Stomach smooth muscle (tissue), 2 donors: ENCODE results near the gene NAPB.
"Not testable (repeated sequence)": the region's sequence is repeated elsewhere in the genome, so short reads cannot be mapped to it uniquely, and the experiment has no call there.

Experiments used
- H3K27ac ChIP-seq: one replicate; pipeline ENCODE4 v1.7.0; 2013; ENCODE audit warnings: mild to moderate bottlenecking, low read length, inconsistent platforms
- H3K27me3 ChIP-seq, 2 donors: one replicate each; pipeline ENCODE4 v1.7.0; 2013; ENCODE audit warnings: low read length in 2 of 2; ENCODE audit not compliant: insufficient read depth in 2 of 2, control insufficient read depth in 1 of 2
- H3K36me3 ChIP-seq, 2 donors: one replicate each; pipeline ENCODE4 v1.7.0; 2013; ENCODE audit warnings: low read length in 2 of 2; ENCODE audit not compliant: control insufficient read depth in 2 of 2, insufficient read depth in 2 of 2
- H3K4me1 ChIP-seq: one replicate; pipeline ENCODE4 v1.7.0; 2013; ENCODE audit warnings: low read length; ENCODE audit not compliant: control insufficient read depth, insufficient read depth
- H3K4me3 ChIP-seq, 2 donors: one replicate each; pipeline ENCODE4 v1.7.0; 2013; ENCODE audit warnings: low read length in 2 of 2
- H3K9ac ChIP-seq, 2 donors: one replicate each; pipeline ENCODE4 v1.7.0; 2013; ENCODE audit warnings: low read length in 2 of 2, mild to moderate bottlenecking in 1 of 2
- H3K9me3 ChIP-seq, 2 donors: one replicate each; pipeline ENCODE4 v1.7.0; 2013; ENCODE audit warnings: low read length in 2 of 2; ENCODE audit not compliant: control insufficient read depth in 2 of 2
- donor health status: healthy.
- donor health status: Pancreatic carcinoma.

The NAPB gene

DNA sequence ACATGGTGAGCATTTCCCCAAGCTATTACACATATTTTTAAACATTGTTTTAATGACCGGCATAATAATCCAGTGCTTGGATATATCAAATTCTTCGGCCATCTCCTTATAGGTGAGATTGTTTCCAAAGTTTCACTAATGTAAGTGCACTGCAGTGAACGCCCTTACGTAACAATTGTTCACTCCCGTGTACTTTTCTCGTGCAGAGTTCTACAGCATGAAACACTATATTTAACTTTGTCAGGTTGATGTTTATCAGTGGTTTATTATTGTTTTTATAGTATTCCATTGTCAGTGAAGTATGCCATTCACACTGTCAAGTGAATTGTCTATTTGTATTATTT, 62.8 kb downstream of the NAPB start:
- H3K36me3 ChIP-seq: peaks cover 9 to 13% of the 10 kb centered on the region in 2 donors
- H3K9ac ChIP-seq: peak overlapping the region; percentile 48 to 59
- H3K9me3 ChIP-seq: no peaks in the 10 kb centered on the region
- H3K4me3 ChIP-seq: peak overlapping the region; percentile 65 to 85
- no peaks in the 10 kb centered on the region for H3K27me3 ChIP-seq
- H3K27ac ChIP-seq: peak overlapping the region; percentile 95
- H3K4me1 ChIP-seq: peaks cover 15% of the 10 kb centered on the region

DNA sequence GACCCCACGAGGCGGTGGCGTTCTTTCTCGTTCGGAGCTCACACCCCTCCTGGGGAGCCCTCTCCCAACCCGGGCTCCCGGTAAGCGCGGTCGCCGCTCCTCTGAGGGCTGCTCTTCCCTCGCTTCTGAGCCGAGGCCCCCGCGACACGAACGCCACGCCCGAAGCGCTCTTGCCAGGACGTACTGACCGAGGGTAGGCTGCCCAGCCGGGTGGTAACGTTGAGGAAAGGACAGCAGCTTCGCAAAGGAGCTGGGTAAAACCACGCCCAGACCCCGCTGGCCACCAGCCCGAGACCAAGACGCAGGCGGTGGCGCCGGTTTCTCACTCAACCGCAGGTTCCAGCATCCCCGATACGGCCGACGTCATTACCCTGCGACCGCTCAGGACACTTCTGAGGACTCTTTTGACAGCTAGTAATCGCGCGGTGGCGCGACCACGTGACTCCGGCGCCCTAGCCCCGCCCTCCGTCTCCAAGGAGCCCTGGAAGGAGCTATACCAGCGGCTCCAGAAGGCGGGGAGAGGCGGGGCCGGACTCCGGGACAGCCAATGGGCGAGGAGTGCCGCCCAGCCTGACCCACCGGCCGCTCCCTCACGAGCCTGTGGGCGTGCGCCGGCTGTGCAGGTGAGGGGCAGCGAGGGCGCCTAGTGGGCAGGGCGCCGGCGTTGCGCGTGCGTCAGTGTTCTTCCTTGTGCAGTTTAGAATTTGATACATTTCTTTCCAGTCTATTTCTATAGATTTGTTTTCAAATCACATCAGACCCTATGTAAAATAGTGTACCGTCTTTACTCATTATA, 63.3 kb downstream of the NAPB start:
- peaks cover 9 to 13% of the 10 kb centered on the region in 2 donors for H3K36me3 ChIP-seq
- H3K9ac ChIP-seq: peak overlapping the region; percentile 60 to 96
- peaks cover 9% of the 10 kb centered on the region for H3K4me1 ChIP-seq
- no peaks in the 10 kb centered on the region for H3K27me3 ChIP-seq
- H3K4me3 ChIP-seq: peak overlapping the region; percentile 65 to 85
- no peaks in the 10 kb centered on the region for H3K9me3 ChIP-seq
- H3K27ac ChIP-seq: peak overlapping the region; percentile 95

- H3K9ac ChIP-seq: no peak overlapping the region
- H3K27ac ChIP-seq: no peak overlapping the region
- H3K4me3 ChIP-seq: no peak overlapping the region
- H3K27me3 ChIP-seq: no peaks in the 10 kb centered on the region
- H3K36me3 ChIP-seq: peaks cover 9 to 13% of the 10 kb centered on the region in 2 donors
- H3K4me1 ChIP-seq: peaks cover 16% of the 10 kb centered on the region
- no peaks in the 10 kb centered on the region for H3K9me3 ChIP-seq
These were observed 65.1 kb downstream of the NAPB start for GRCh38 chr20:23356203-23356602.

GRCh38 chr20:23350904-23351838, 70.1 kb downstream of the NAPB start:
- Histone ChIP-seq H3K4me3 (peak overlapping the region; percentile 63 to 89), H3K9ac (peak overlapping the region; percentile 79 to 89), H3K27ac (peak overlapping the region; percentile 99), H3K36me3 (peaks cover 9 to 13% of the 10 kb centered on the region in 2 donors), H3K27me3 (no peaks in the 10 kb centered on the region), H3K9me3 (no peaks in the 10 kb centered on the region), H3K4me1 (peaks cover 22% of the 10 kb centered on the region)

- H3K4me1 ChIP-seq: peaks cover 22% of the 10 kb centered on the region
- peaks cover 8 to 13% of the 10 kb centered on the region in 2 donors for H3K36me3 ChIP-seq
- H3K27me3 ChIP-seq: no peaks in the 10 kb centered on the region
- H3K9ac ChIP-seq: peak within 1 kb of the TSS; percentile 92 to 99
- peak within 1 kb of the TSS; percentile 99 for H3K27ac ChIP-seq
- H3K4me3 ChIP-seq: peak within 1 kb of the TSS; percentile 69 to 89
- no peaks in the 10 kb centered on the region for H3K9me3 ChIP-seq
These were observed 70.9 kb downstream of the NAPB start, which contains the start of gene NXT1 for GRCh38 chr20:23350196-23350903. NXT1 (plus strand) TSS chr20:23350791; CDS start chr20:23354042, 3,251 bp downstream.

GRCh38 chr20:23349338-23350195, 71.7 kb downstream of the NAPB start:
- H3K27me3 ChIP-seq: no peaks in the 10 kb centered on the region
- peaks cover 22% of the 10 kb centered on the region for H3K4me1 ChIP-seq
- peak overlapping the region; percentile 99 for H3K27ac ChIP-seq
- H3K36me3 ChIP-seq: peaks cover 5 to 7% of the 10 kb centered on the region in 2 donors
- H3K4me3 ChIP-seq: peak overlapping the region; percentile 69 to 89
- H3K9me3 ChIP-seq: no peaks in the 10 kb centered on the region
- peak overlapping the region; percentile 92 to 99 for H3K9ac ChIP-seq

DNA sequence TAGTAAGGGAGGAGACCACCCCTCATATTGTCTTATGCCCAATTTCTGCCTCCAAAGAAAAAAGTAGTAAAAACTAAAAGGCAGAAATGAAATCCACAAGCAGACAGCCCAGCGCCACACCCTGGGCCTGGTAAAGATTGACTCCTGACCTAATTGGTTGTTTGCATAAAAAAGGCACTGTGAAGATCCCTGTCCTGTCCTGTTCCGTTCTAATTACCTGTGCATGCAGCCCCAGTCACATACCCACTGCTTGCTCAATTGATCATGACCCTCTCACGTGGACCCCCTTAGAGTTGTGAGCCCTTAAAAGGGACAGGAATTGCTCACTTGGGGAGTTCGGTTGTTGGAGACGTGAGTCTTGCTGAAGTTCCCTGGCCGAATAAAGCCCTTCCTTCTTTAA, 72.8 kb downstream of the NAPB start:
- not testable (repeated sequence) for H3K9ac ChIP-seq, H3K4me3 ChIP-seq, H3K36me3 ChIP-seq, H3K9me3 ChIP-seq, H3K27me3 ChIP-seq
- H3K4me1 ChIP-seq: peaks cover 22% of the 10 kb centered on the region
- peak overlapping the region; percentile 99 for H3K27ac ChIP-seq

- H3K36me3 ChIP-seq: no peaks in the 10 kb centered on the region
- H3K4me3 ChIP-seq: no peak overlapping the region
- no peaks in the 10 kb centered on the region for H3K27me3 ChIP-seq
- H3K9me3 ChIP-seq: no peaks in the 10 kb centered on the region
- H3K9ac ChIP-seq: no peak overlapping the region
- peaks cover 20% of the 10 kb centered on the region for H3K4me1 ChIP-seq
- no peak overlapping the region for H3K27ac ChIP-seq
These were observed 73.5 kb downstream of the NAPB start for GRCh38 chr20:23347791-23348190.

DNA sequence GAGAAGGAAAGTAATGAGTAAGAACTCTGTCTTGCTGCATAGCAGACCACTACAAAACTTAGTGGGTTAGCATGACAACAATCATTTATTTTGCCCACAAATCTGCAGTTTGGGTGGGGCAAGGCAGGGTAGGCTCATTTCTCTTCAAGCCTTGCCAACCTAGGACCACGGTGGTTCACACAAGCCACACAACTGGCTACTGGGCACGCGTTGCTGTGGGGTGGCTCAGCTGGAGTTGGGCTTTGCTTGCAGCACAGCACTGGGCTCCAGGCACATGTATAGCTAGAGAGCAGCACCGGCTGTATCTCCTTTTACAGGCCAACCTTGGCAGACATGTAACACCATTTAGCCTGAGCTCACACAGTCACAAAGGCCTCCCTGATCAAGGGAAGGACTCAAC, 75.3 kb downstream of the NAPB start:
- Histone ChIP-seq H3K27ac (no peak overlapping the region), H3K36me3 (no peaks in the 10 kb centered on the region), H3K9me3 (no peaks in the 10 kb centered on the region), H3K27me3 (no peaks in the 10 kb centered on the region), H3K9ac (no peak overlapping the region), H3K4me1 (peaks cover 7% of the 10 kb centered on the region), H3K4me3 (no peak overlapping the region)
